Islet of Langerhans (tissue), 1 donor: ENCODE results near the gene SMPD1.

Source experiments
- FAIRE-seq: peaks from one replicate; lab custom pipeline; 2011; peaks lifted over from hg19 to GRCh38; lab: Jason Lieb, UNC

The SMPD1 gene

DNA sequence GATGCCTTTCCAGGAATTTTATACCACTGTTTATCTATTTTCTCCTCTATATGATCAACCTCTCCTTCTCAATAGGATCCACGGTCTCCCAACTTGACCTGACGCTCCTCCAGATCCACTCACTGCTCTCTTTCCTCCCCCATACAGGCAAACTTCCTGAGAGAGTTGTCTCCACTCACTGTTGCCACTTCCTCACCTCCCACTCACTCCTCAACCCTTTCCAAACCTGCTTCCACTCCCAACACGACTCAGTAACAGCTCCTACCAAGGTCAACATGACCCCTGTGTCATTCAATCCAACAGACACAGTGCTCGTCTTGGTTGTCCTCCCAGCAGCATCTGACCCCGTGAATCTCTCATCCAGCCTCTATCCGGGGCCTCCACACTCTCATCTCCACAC is 25.5 kb downstream of the SMPD1 start:
- no peak for FAIRE-seq

DNA sequence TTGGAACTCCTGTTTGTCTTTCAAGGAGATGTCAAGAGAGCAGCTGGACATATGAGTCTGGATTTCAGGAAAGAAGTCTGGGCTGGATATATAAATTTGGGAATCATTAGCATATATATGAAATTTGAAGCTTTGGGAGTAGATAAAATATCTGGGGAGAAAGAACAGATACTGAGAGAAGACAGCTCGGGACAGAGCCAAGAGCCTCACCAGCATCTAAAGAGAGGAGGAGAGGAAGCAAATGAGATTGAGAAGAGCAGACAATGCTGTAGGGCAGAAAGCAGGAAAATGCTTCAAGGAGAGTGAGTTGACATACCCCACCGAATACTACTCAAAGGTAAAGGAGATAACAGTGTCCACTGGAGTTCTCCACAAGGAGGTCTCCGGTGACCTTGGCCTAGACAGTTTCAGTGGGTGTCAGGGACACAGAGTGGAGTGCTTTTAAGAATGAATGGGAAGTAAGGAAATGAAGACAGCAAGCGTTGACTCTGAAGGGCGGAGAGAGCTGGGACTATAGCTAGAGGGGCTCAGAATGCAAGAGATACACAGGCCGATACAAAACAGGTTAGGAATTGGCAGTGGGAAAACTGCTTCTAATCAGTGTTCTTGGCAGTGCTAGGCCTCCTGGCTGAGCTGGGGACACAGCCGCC is 27.8 kb downstream of the SMPD1 start:
- FAIRE-seq, result peak; percentile 5

GRCh38 chr11:6418557-6419008 is 28.3 kb downstream of the SMPD1 start:
- FAIRE-seq, result no peak

- FAIRE-seq, result peak; percentile 73
Measured at GRCh38 chr11:6419009-6419631, 28.8 kb downstream of the SMPD1 start, which contains the start of gene APBB1. TSS of gene APBB1 (minus strand) at chr11:6419094. CDS start at chr11:6411347, 7,747 bp downstream.

GRCh38 chr11:6420677-6421076 is 30.4 kb downstream of the SMPD1 start:
- FAIRE-seq, result no peak

DNA sequence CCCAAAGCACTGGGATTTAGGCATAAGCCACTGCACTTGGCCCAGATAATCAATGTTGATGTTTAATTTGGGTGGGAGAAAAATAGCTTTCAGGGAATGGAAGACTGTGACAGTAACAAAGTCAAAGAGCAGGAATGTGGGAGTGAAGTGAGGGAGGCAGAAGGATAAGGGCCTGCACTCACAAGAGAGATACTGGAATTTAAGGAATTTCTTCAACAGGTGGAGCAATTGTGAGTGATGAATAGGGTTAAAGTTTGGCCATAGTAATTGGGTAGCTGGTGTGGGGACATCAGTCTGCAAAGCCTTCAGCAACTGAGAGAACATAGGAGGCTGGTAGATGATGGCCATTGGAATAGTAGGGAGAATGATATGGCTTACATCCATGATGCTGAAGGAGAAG is 37.2 kb downstream of the SMPD1 start:
- FAIRE-seq, result no peak

DNA sequence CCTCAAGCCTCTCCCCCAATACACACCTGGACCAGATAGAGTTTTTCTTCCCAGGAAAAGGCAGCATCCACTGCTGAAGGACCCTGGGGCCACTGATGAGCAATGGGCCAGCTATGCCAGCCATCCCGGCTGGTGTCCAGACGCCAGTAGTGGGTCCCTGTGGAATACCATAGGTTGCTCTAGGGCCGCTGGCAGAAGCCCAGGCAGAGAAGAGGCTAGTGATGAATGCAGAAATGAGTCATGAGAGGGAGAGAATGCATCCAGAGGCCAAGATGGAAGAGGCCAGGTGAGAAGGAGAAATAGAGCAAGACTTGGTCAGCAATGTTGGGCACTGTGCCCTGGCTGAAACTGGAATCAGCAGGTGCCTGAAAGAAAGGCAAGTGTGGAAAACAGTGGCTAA is 41.6 kb downstream of the SMPD1 start:
- FAIRE-seq, result no peak

- FAIRE-seq, result no peak
Measured at GRCh38 chr11:6433998-6434660, 43.9 kb downstream of the SMPD1 start.

DNA sequence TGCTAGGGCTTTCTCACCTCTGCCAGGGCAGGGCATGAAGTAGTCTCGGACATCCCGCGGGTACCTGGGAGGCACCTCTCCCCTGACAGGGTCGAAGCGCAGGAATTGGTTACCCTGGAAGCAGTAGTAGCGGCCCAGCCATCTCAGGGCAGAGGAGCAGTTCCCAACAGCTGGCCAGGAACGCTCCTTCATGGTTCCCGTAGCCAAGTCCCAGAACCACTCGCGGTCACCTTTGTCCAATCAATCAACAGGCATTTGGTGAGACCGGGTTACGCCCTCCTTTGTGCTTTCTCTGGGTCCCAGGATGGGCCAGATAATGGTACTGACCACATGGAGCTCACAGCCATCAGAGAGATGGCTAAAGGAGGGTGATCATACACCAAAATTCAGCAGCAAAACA is 47.1 kb downstream of the SMPD1 start:
- no peak for FAIRE-seq

- FAIRE-seq, result no peak
Measured at GRCh38 chr11:6437993-6438392, 47.7 kb downstream of the SMPD1 start.

DNA sequence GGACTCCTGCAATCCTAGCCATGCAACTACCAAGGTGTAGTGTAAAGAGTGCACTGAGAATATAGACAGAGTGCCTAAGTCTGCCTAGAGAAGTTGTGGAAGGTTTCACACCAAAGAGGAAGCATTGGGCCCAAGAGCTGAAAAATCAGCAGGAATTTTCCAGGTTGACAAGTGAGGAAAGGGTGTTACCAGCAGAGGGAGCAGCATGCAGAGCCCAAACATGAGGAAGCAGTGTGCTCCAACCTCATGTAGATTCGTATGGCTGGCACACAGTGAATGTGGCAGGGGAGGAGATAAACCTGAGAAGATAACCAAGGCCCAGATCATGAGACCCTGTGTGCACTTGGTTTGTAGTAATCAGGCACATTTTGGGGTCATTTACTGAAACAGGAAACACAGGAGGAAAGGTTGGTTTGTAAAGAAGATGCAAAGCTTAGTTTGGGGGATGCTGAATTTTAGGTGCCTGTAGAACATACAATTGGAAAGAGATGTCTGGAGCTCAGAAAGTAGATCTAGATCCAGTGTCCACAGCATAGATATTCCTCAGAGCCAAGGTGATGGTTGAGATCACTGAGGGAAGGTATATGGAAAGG is 48.8 kb downstream of the SMPD1 start:
- FAIRE-seq, result no peak

- FAIRE-seq, result no peak
Measured at GRCh38 chr11:6440906-6441358, 50.7 kb downstream of the SMPD1 start, which contains the start of gene HPX. TSS of gene HPX (minus strand) at chr11:6440987. CDS start at chr11:6440963, 24 bp downstream.

DNA sequence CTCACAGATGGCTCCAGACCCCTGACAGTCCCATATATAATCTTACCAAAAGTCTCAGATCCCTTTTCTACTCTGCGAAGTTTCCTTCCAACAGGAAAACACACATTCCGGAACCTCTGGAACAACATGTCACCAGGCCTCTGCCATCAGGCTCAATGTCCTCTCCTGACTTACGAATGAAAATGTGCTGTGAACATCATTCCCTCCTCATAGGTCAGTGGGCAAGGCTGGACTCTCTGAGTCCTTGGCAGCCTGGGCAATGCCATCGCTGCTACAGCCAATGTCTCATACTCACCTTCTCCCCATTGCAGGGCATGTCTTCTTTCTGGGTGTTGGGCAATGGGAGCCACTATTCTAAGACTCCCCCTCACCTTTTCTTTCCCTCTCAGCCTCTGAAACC is 52.2 kb downstream of the SMPD1 start:
- FAIRE-seq, result no peak

DNA sequence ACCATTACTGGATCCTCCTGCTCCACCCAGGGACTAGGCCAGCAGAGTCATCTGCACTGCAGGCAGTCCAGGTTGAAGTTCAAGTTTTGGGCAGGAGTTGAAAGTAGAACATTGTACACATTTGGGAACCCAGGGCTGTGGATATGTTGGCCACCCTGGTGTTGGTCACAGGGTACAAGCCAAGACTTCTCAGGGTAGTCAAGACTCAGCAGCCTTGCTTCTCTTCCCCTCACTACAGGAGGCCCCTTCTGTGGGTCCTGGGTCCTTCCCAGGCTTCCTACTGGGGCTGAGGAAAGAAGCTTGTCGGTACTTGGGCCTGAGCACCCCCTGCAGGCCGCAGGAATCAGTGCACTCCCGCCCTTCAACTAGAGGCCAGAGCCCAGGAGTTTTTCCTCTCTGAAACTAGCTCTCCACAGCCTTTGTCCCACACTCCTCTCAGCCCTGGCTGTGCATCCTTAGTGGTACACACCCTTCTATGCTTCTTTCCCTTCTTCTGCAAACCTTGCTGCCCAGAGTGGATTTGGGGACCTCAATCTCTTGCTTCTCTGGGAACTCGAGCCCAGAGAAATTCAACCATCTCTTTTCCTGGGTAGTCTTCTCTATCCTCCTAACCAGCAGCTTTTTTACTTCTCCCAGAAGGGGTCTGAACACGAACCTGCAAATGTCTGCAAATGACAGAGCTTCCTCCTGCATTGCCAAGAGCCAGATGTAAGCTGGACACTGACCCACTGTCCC is 53.2 kb downstream of the SMPD1 start:
- no peak for FAIRE-seq
